Neural crest cell (in vitro differentiated cells): ENCODE results near the gene CFAP20DC. TPM values are rescaled to one million over a fixed set of nuclear protein-coding genes. Genes with fewer than 3 reads are reported as not detected.

Experiments used
- DNase-seq: peaks from one replicate; pipeline ENCODE4 v3.0.0; 2021; ENCODE audit warnings: low read depth, mixed read lengths, low spot score
- H3K27ac Mint-ChIP-seq: one replicate; pipeline ENCODE4 v1.8.0; 2021; ENCODE audit warnings: mild to moderate bottlenecking, mixed read lengths; ENCODE audit not compliant: unreplicated experiment
- H3K27me3 Mint-ChIP-seq: 2 replicates; pipeline ENCODE4 v1.8.0; 2021; ENCODE audit warnings: low read depth, mild to moderate bottlenecking, mixed read lengths
- H3K36me3 Mint-ChIP-seq: 2 replicates; pipeline ENCODE4 v1.8.0; 2021; ENCODE audit warnings: low read depth, mild to moderate bottlenecking, mixed read lengths
- H3K4me1 Mint-ChIP-seq: 2 replicates; pipeline ENCODE4 v1.8.0; 2021; ENCODE audit warnings: mixed read lengths
- H3K4me3 Mint-ChIP-seq: one replicate; pipeline ENCODE4 v1.8.0; 2021; ENCODE audit warnings: mild to moderate bottlenecking, mixed read lengths
- H3K9me3 Mint-ChIP-seq: 2 replicates; pipeline ENCODE4 v1.8.0; 2021; ENCODE audit warnings: mixed read lengths
- CTCF ChIP-seq: fragments of 200-600 bp; sonication (generic); conservative IDR thresholded peaks from 2 replicates; pipeline ENCODE4 v1.5.0; 2021; ENCODE audit warnings: antibody characterized with exemption, mild to moderate bottlenecking
- total RNA-seq: library from RNA; stranded (reverse); gene quantifications from 2 replicates; pipeline ENCODE4 v1.2.1, GENCODE V29; 2021

Gene CFAP20DC
- total RNA-seq, 1 donor from 2014 or later, result 10.4 TPM

DNA sequence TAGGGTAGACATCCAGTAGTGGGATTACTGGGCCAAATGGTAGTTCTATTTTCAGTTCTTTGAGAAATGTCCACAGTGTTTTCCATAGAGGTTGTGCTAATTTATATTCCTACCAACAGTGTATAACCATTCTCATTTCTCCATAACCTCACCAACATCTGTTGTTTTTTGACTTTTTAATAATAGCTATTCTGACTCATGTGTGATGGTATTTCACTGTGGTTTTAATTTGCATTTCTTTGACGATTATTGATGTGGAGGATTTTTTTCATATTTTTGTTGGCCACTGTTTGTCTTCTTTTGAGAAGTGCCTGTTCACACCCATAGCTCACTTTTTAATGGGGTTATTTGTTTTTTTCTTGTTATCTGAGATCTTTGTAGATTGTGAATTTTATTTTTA, 125.2 kb downstream of the CFAP20DC start:
- Mint-ChIP-seq H3K4me3 (no peak overlapping the region), H3K36me3 (peaks cover 6% of the 10 kb centered on the region), H3K9me3 (peaks cover 6% of the 10 kb centered on the region), H3K27ac (no peak overlapping the region), H3K4me1 (no peaks in the 10 kb centered on the region), H3K27me3 (no peaks in the 10 kb centered on the region)
- DNase-seq, result no peak
- no peak for TF ChIP-seq CTCF

DNA sequence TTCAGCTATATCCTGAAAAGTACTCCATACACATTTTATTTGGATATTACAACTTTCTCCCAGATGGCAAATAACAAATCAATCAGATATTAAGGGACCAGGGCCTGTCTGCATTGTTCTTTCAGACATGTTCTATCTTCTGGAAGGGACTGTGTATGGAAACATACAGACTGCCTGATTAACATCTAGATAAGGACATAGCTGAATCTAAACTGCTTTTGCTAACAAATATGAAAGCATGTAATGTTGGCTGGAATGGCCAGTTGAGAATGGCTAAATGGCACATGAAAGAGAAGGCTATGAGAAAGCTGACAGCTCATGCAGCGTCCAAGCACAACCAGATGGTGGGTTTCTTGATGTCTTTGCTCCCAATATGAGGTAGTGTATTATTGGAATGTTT, 149.4 kb downstream of the CFAP20DC start:
- TF ChIP-seq CTCF, result no peak
- Mint-ChIP-seq H3K4me1 (no peaks in the 10 kb centered on the region), H3K36me3 (peaks cover 20% of the 10 kb centered on the region), H3K27ac (no peak overlapping the region), H3K4me3 (no peak overlapping the region), H3K27me3 (no peaks in the 10 kb centered on the region), H3K9me3 (peaks cover 16% of the 10 kb centered on the region)
- no peak for DNase-seq

- TF ChIP-seq CTCF, result no peak
- no peak for DNase-seq
- Mint-ChIP-seq H3K27me3 (no peaks in the 10 kb centered on the region), H3K4me1 (no peaks in the 10 kb centered on the region), H3K4me3 (no peak overlapping the region), H3K36me3 (peaks cover 23% of the 10 kb centered on the region), H3K27ac (no peak overlapping the region), H3K9me3 (peaks cover 19% of the 10 kb centered on the region)
Observed at GRCh38 chr3:58899953-58900298, 149.9 kb downstream of the CFAP20DC start.

- no peak for TF ChIP-seq CTCF
- no peaks in the 10 kb centered on the region for H3K27me3 Mint-ChIP-seq
- no peak for DNase-seq
- H3K27ac Mint-ChIP-seq, result no peak overlapping the region
- no peak overlapping the region for H3K4me3 Mint-ChIP-seq
- H3K9me3 Mint-ChIP-seq, result peaks cover 19% of the 10 kb centered on the region
- no peaks in the 10 kb centered on the region for H3K4me1 Mint-ChIP-seq
- peaks cover 23% of the 10 kb centered on the region for H3K36me3 Mint-ChIP-seq
Observed at GRCh38 chr3:58899159-58899952, 150.5 kb downstream of the CFAP20DC start.

DNA sequence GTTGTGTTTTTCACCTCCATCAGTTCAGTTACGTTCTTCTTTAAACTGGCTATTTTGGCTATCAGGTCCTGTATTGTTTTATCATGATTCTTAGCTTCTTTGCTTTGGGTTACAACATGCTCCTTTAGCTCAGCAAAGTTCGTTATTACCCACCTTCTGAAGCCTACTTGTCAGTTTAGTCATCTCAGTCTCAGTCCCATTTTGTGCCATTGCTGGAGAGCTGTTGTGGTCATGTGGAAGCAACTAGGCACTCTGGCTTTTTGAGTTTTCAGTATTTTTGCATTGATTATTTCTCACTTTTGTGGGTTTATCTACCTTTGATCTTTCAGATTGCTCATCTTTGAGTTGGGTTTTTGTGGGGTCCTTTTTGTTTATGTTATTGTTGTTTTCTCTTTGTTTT, 151.3 kb downstream of the CFAP20DC start:
- TF ChIP-seq CTCF, result no peak
- no peak for DNase-seq
- no peak overlapping the region for H3K4me3 Mint-ChIP-seq
- H3K27me3 Mint-ChIP-seq, result no peaks in the 10 kb centered on the region
- no peaks in the 10 kb centered on the region for H3K4me1 Mint-ChIP-seq
- no peak overlapping the region for H3K27ac Mint-ChIP-seq
- H3K36me3 Mint-ChIP-seq, result peaks cover 32% of the 10 kb centered on the region
- H3K9me3 Mint-ChIP-seq, result peaks cover 23% of the 10 kb centered on the region
